GM18498 (cell line): ENCODE data around the gene CYP4A22.
"Not testable (repeated sequence)": the region's sequence is repeated elsewhere in the genome, so short reads cannot be mapped to it uniquely, and the experiment has no call there.

Experiments
- ATAC-seq: cut with Tn5 transposase; IDR thresholded peaks from one replicate; pipeline ENCODE4 v1.9.1; 2021; ENCODE audit warnings: mild to moderate bottlenecking, moderate library complexity; ENCODE audit not compliant: unreplicated experiment

Gene CYP4A22

GRCh38 chr1:47184090-47184821 lies 47.0 kb downstream of the CYP4A22 start:
- ATAC-seq, result no peak

DNA sequence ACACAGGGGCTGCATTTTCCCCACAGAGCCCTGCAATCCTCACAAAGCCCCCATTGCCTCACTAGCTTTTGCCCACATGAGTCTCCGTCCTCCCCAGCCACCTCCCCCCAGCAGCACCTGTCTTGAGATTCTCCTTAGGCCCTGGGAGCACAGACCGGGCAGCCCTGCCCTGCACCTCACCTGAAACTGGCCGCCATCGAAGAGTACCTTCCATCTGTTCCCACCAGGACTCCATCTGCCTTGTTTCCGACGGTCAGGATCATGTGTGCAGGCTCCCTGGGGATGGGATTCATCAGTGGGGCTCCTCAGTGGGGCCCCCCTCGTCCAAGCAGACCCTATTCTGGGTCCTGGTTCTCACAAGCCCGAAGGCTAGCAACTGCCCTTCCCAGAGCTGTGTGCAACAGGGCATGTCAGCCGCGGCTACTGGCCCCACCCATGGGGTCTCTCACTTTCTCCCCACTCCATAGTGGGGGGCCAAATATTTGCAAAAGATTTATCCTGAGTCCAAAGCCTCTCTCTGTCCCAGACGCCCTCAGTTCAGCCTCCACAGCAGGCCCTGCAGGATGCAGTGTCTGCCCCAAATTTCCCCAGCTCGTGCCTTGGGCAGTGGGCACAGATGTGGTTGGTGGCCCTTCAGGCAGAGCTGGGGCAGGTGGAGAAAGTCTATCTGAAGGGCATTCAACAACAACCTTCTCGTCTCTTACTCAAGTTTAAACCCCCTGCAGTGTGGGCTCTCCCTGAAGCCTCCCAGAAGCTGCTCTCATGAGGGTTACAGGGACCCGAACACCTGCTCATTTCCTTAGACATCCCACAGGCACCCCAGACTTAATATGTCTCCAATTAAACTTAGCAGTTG lies 47.8 kb downstream of the CYP4A22 start:
- no peak for ATAC-seq

GRCh38 chr1:47186267-47187185 lies 49.3 kb downstream of the CYP4A22 start:
- no peak for ATAC-seq

DNA sequence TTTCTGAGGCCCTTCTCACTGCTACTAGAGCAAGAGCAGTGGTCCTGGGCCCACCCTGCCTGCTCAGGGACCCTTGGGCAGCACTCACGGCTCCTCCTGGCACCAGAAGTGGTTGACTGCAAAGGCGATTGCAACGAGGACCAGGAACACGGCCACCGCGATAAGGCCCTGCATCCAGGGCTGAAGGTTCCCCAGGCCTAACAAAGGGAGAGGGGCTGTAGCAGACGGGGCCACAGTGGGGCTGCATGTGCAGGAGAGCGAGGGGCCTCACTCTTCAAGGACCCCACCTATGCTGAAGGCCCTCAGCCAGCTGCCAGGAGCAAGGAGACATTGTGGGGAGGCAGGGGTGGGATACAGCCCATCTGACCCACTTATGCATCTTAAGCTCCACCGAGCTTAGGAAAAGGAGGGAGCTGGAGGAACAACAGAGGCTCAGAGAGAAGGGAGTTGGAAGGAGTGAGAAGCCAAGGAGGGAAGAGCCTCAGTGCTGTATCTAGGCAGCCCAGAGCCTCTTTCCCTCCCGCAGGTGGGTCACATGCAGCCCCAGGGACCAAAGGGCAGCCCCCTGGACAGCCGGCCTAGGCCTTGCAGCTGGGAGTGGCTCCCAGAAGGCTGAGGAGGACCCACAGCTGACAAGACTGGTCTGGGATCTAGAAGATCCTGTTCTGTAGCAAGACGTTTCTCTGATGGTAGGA lies 50.1 kb downstream of the CYP4A22 start:
- no peak for ATAC-seq

DNA sequence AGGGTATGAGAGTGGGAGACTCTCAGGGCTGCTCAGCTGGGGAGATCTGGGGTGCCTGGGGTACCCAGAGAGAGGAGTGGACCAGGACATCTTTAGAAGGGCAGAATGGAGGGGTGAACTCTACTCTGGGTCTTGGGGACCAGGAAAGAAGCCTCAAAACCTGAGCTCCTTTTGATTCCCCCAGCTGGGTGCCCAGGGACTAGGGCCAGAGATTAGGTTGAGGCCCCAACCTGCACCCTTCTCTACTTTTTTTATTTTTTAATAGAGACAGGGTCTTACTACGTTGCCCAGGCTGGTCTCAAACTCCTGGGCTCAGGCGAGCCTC lies 50.6 kb downstream of the CYP4A22 start:
- no peak for ATAC-seq

- no peak for ATAC-seq
Measured at GRCh38 chr1:47188791-47189785, 51.8 kb downstream of the CYP4A22 start.

- no peak for ATAC-seq
Measured at GRCh38 chr1:47189844-47190508, 52.7 kb downstream of the CYP4A22 start, which contains the start of gene PDZK1IP1. Gene PDZK1IP1, minus strand, starts transcription at chr1:47190036. Its CDS starts 104 bp downstream, at chr1:47189932.

DNA sequence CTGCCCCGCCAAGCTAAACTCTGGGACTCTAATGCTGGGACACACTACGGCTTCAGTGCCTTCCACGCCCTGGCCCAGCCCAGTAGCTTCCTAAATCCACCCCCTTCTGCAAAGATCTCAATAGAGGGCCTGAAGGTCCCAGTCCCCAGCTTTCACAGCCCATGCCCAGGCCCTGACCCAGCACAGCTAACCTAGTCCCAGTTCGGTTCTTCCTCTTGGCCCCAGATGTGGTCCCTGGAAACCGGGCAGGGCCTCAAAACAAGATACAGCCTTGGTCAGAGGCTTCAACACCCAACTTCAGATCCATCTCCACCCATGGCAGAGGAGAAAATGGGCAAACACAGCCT lies 53.2 kb downstream of the CYP4A22 start:
- no peak for ATAC-seq

- ATAC-seq, result no peak
Measured at GRCh38 chr1:47190857-47191256, 53.6 kb downstream of the CYP4A22 start.

DNA sequence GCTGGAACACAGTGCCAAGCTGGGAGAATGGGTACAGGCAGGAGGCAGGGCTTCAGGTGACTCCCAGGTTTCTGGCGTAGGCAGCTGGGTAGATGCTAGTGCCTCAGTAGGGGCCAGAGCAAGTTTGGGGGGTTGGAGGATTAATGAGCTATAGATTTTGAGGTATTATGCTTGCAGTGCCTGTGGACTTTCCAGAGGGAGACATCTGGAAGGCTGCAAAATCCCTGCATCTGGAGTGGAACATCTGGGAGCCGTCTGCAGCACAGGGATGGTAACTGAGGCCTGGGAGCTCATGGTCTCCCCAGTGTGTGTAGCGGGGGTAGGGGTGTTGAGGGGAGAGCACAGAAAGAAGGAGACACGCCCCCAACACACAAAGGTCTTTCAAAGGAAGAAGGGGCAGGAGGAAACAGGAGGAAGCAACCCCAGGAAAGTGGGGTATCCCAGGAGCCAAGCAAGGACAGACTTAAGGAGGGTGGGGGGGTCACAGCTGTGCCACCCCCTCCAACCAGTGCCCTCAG lies 54.8 kb downstream of the CYP4A22 start:
- no peak for ATAC-seq

GRCh38 chr1:47192458-47193384 lies 55.5 kb downstream of the CYP4A22 start:
- peak; percentile 77 for ATAC-seq

GRCh38 chr1:47193496-47193895 lies 56.3 kb downstream of the CYP4A22 start:
- not testable (repeated sequence) for ATAC-seq

GRCh38 chr1:47194311-47194710 lies 57.1 kb downstream of the CYP4A22 start:
- ATAC-seq, result no peak

GRCh38 chr1:47195981-47196380 lies 58.7 kb downstream of the CYP4A22 start:
- ATAC-seq, result not testable (repeated sequence)

GRCh38 chr1:47196622-47197021 lies 59.4 kb downstream of the CYP4A22 start:
- ATAC-seq, result no peak

DNA sequence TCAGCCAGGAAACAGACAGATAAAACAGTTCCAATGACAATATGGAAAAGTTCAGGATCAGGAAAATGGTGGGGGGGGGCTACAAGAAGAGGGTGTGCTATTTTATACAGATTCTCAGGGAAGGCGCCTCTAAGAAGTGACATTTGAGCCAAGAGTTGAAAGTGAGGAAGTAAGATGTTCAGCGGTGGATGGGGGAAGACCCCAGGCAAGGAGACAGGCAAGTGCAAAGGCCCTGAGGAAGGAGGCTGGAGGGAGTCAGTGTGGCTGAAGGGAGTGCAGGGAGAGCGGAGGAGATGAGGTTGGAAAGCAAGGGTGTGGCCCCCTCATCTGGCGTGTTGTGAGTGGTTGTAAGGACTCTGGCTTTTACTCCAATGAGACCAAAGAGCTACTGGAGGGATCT lies 61.0 kb downstream of the CYP4A22 start:
- ATAC-seq, result no peak
